ENCODE data around the gene BRINP2.

Gene BRINP2

GRCh38 chr1:177174921-177175634 is 4.3 kb downstream of the BRINP2 start:
- DNase-seq (ENCODE audit: low read depth): no peak
- H3K4me3 ChIP-seq (replicated peaks; ENCODE audit: low read depth, low read length): no peak overlapping the region
- TF ChIP-seq, protein P1, sequence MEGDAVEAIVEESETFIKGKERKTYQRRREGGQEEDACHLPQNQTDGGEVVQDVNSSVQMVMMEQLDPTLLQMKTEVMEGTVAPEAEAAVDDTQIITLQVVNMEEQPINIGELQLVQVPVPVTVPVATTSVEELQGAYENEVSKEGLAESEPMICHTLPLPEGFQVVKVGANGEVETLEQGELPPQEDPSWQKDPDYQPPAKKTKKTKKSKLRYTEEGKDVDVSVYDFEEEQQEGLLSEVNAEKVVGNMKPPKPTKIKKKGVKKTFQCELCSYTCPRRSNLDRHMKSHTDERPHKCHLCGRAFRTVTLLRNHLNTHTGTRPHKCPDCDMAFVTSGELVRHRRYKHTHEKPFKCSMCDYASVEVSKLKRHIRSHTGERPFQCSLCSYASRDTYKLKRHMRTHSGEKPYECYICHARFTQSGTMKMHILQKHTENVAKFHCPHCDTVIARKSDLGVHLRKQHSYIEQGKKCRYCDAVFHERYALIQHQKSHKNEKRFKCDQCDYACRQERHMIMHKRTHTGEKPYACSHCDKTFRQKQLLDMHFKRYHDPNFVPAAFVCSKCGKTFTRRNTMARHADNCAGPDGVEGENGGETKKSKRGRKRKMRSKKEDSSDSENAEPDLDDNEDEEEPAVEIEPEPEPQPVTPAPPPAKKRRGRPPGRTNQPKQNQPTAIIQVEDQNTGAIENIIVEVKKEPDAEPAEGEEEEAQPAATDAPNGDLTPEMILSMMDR (IDR thresholded peaks at IDR 0.05; ENCODE audit: low read length, missing control alignments): no peak

DNA sequence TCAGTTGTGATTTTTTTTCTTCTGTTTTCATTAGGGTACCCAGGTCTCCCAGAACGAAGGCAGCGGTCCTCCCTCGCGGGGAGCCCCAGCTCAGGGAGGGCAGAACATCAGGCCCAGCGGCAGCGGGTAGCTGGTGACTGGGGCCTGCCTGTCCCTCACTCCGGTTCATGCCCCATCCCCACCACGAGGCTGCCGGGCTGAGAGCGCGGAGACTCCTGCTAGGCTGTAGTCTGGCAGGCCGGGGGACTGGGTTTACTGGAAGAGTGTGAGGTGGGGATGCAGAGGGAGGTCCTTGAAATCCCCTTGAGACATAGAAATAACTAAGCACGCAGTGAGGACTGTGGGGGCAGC is 10.5 kb downstream of the BRINP2 start:
- TF ChIP-seq, protein P1 (IDR thresholded peaks at IDR 0.05; ENCODE audit: low read length, missing control alignments): no peak
- DNase-seq (ENCODE audit: low read depth): no peak
- no peak overlapping the region for H3K4me3 ChIP-seq (replicated peaks; ENCODE audit: low read depth, low read length)

DNA sequence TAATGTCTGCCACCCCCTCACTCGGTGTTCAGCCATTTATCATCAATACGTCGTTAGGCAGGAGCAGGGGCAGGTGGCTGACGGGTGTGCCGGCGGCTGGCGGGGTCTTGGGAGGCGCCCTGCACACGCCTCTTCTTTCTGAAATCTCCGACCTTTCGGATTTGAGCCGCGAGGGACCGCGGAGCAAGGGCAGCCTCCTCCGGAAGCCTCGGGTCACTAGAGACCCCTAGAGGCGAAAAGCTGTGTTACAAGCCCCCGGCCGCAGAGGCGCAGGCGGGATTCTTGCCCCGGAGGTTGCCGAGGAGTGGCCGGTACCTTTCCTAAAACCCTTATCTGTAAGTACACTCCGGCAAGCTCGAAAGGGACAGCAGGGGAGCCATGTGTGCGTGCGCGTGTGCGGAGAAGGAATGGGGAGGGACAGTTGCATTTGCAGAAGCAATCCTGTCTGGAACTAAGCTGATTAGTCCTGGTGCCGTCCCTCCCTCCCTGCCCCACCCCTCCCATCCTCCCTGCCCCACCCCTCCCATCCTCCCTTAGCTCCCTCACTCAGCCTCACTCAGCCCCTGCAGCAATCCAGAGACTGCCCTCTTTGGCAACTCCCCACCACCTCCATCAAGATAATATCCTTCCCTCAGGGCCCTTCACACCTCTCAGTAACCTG is 11.0 kb downstream of the BRINP2 start:
- TF ChIP-seq, protein P1 (IDR thresholded peaks at IDR 0.05; ENCODE audit: low read length, missing control alignments): peak; percentile 78
- no peak overlapping the region for H3K4me3 ChIP-seq (replicated peaks; ENCODE audit: low read depth, low read length)
- DNase-seq (ENCODE audit: low read depth): peak; percentile 48

DNA sequence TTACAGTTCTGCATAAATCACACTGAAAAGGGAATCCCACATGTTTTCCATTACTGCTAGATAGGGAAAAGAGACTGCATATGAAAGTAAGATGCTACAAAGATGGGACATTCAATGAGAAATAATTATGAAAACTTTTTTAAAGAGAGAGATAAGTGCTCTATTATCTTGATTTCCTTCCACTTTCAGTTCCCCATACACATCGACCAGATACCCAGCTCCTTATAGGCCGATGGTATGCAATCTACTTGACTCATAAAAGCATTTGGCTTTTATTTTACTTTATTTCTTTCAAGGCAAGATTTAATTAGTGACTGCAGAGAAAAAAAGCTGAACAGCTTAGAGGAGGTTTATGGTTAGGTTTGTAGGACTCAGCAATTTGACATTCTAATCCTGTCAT is 13.1 kb downstream of the BRINP2 start:
- H3K4me3 ChIP-seq (replicated peaks; ENCODE audit: low read depth, low read length): no peak overlapping the region
- no peak for DNase-seq (ENCODE audit: low read depth)
- TF ChIP-seq, protein P1 (IDR thresholded peaks at IDR 0.05; ENCODE audit: low read length, missing control alignments): no peak

- peak; percentile 27 for DNase-seq (ENCODE audit: low read depth)
- no peak overlapping the region for H3K4me3 ChIP-seq (replicated peaks; ENCODE audit: low read depth, low read length)
- TF ChIP-seq, protein P1 (IDR thresholded peaks at IDR 0.05; ENCODE audit: low read length, missing control alignments): peak; percentile 63
Measured at GRCh38 chr1:177185209-177185608, 14.5 kb downstream of the BRINP2 start.

DNA sequence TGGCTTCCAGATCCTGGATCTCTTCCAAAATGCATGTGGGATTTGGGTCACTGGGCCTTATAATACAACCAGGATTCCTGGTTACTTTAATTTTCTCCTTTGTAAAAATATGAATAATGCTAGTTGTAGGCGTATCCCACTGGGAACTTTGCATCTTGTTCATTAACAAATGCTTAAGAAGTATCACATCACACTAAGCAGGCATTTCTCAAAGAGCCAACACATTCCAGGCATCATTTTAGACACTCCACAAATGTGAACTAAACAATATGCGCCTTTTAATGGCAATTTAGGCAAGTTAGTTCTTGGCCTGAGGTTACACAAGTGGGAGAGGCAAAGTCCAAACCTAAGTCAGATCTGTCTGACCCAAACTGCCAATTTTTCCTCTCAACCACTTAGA is 15.9 kb downstream of the BRINP2 start:
- no peak for DNase-seq (ENCODE audit: low read depth)
- no peak overlapping the region for H3K4me3 ChIP-seq (replicated peaks; ENCODE audit: low read depth, low read length)
- TF ChIP-seq, protein P1 (IDR thresholded peaks at IDR 0.05; ENCODE audit: low read length, missing control alignments): no peak

All from fibroblast of pulmonary artery (primary cell).